HG03432 (cell line): ENCODE measurements around the gene PKHD1.

Experiments
- ATAC-seq: cut with Tn5 transposase; IDR thresholded peaks from one replicate; pipeline ENCODE4 v1.9.1; 2021; ENCODE audit warnings: mild to moderate bottlenecking, moderate library complexity; ENCODE audit not compliant: unreplicated experiment

PKHD1 gene

DNA sequence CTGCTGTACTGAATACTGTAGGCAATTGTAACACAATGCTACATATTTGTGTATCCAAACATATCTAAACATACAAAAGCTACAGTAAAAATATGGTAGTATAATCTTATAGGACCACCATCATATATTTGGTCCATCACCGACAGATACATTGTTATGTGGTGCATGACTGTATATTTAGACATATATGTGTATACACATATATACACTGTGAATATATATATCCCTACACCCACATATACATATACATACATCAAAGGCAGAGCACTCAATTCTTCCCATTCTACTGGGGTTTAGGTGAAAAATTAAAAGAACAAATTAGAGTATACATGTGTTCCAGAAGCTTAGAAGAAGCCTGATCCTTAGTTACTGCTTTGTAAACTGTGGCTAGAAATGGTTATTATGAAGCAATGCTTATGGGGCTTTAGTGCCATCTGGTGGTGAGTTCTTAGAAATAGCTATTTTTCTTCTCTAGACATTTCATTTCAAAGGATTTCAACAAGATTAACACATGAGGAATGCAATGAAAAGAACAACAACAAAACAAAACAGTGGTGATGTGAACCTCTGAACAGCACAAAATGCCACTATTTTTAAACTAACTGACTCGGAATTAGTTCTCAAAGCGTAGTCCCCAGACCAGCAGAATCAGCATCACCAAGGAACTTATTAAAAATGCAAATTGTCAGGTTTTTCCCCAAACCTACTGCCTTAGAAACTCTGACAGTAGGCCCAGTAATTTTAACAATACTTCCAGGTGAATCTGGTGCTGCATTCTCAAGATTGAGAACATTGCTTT lies 38.0 kb downstream of the PKHD1 start:
- ATAC-seq = peak; percentile 72

DNA sequence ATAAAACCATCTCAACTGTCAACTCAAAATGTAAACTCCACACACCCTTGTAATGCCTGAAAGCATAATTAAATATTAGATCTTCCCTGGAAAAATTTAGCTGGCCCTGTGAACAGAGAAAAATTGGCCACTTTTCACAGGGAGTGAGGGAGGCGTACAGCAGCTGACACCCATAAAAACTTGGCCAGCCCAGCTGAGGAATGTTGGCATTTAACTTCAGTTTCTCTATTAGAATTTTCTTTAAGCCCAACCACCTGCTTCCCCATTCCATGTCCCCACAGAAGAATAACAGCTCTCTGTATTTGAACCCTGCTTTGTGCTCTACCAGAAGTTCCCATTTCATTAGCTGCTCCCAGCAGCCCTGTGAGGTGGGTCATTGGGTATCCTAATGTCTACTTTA lies 41.0 kb downstream of the PKHD1 start:
- no peak for ATAC-seq

DNA sequence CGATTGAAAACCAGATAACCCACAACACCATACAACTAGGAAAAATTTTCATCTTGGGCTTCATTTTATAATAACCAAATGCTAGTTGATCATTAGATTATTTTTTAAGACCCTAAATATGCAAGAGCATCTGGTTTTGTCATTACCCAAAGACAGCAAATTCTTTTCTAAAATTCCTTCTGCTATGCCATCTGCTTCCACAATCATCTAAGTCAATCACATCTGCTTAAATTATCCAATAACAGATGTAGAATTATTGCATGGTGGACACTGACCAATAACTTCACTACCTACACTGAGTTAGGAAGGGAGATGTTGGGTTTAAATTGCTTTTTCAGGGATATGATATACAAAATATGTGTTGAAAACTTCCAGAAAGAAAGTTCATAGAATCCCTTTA lies 41.9 kb downstream of the PKHD1 start:
- no peak for ATAC-seq

DNA sequence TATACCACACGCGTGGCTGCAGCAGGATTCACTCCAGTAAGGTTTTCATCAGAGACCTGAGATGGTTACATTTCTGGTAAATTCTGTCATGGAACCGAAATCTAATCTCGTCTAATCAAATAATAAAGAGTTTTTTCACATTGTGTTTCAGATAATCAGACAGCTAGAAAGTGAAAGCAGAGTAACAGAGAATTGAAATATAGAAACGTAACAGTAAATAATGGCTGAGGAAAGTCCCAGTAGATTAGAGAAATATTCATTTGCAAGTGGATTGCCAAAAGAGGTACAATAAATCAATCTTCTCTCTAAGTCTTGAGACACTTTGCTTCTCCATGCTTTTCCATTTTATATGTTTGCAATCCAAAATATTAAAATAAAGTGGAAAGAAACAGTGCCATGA lies 42.4 kb downstream of the PKHD1 start:
- no peak for ATAC-seq

DNA sequence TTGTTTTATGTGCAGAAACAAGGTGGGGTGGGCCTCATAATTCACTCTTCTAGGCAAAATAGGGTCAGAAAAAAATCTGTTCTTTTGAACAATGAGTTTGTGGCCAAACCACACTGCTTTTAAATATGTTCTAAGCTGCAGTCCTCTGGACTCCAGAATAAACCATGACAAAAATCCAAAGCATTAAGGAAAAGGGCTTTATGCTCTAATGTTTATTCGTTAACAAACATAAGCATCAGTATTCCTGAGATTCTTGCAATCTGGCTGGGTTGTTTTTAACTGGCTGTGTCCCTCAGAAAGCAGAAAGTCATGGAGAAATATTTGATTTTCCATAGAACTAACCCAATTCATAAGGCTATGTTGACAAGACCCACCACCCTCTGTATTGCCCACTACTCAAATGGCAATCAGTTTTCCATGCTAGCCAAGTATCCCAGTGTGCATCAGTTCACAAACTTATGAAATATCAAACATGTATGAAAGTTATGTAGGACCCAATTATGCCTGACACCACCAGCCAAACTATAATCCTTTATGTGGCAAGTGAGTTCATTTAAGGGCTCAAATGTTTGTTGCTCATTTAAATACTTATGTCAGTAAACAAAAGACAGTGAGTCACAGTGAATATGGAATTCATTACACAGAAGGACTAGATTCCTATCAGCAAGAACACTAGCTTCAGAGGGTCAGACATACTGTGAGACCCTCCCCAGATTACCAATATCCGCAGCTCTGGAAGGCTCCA lies 45.1 kb downstream of the PKHD1 start:
- ATAC-seq = no peak

DNA sequence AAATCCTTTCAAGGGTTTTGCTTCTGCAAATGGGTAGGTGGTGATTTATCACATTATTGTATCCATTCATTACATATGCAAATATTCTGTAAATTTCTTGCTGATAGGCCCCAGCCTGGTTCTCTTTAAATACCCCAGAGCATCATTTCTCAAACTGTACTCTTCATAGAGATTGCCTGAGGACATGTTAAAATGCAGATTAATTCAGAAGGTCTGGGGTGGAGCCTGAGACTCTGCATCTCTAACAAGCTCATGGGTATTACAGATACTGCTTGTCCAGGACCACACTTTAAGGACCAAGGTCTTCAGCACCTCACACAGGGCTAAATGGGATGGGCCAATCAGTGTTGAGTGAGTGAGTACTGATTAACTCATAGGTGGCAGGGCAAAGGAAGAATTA lies 46.3 kb downstream of the PKHD1 start:
- ATAC-seq = no peak

DNA sequence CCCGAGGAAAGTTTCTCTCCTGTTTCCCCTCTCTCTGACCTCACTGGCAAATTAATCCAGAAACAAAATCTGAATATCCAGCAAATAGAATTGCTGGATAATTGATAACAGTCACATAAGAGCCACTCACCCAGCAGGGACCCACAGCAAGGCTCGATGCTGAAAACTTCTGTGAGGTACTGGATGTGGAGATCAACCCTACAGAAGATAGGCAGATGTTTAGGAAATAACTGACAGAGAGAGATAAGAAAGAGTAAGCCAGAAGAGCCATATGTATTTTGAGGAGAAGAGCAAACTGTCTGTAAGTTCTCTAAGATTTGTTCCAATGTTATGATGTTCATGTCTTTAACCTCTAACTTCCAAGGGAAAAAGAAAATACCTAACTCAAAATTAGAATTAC lies 59.7 kb downstream of the PKHD1 start:
- ATAC-seq = no peak

DNA sequence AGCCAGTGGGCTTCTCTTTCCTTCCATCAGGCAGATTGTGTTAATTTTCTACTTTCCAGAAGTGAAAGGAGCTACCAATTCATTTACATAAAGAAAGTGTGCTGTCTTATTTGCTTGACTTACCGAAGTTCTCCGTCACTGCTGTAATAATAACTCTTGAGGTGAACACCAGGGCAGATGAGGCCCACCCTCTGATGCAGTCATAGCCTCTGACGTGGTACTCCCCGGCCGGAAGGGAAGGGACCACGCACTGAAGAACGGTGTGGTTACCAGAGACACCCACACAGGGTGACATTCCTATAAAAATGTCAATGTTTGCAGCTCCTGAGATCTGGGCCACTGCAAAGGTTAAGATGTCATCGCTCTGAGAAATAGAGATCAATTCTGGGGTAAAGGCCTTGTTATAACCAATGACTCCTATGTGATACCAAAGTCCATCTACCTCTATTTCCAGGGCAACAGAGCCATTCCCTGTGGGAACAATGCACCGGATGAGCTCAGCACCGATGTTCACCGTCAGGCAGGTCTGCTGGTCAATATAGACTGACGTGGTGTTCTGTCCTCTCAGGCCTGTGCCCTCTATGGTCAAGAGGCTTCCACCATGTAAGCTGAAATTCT lies 62.9 kb downstream of the PKHD1 start:
- no peak for ATAC-seq

DNA sequence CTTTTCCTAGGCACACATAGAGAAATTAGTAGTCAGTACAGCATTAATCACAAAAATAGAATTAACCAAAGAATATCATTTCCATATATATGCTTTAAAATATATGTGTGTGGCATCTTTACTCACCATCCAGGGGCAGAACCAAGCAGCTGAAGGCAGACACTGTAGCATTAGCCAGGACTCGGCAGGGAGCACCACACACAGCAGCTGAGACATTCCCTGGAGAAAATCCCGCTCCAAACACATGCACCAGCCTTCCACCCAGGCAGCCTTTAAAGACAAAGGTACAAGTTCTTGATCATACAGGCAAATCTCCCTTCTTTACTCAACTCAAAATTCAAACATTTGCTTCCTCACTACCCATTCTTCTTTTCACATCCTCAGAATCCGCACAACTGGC lies 64.7 kb downstream of the PKHD1 start:
- ATAC-seq = no peak

DNA sequence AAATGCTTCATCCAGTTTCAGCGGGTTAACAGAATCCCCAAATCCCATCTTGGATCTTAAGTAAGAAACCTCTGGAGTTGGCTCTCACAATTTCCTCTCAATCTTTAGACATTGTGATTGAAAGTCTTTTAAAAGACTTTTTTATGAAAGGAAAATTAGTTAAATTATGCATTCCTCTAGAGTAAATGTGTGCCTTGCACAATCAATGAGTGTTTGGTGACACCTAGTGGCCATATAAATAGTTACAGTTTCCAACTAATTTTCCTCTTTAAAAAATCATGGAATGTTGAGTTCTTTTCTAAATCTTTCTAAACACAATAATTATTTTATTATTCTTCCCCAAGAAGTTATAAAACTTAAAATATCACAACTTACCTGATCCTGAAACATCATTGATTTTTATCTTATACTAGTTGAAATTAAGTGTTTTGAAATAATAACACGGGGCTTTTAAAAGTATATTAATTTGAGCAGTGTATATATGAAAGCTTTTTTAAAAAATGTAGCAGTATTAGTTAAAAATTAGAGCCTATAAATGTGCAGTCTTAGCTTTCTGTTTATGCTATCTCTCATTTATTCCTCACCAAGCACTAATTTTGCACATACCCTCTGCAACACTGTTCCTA lies 66.4 kb downstream of the PKHD1 start:
- ATAC-seq = no peak

DNA sequence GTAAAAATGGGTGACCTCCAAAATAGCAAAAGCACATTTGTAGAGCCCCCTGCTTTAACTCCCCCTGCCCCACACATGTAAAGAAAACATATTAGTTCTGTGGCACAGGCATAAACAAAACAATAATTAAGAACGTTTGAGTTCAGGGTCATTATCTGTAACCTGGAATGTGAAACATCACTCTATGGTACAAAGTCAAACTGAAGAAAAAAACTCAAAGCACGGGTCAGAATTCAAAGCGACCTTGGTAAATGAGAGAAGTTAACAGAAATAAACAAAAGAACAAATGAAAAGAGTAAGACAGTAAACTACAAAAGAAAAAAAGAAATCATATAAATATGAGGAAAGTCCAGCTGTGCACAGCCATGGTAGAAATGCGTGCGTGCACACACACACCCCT lies 67.5 kb downstream of the PKHD1 start:
- ATAC-seq = no peak

DNA sequence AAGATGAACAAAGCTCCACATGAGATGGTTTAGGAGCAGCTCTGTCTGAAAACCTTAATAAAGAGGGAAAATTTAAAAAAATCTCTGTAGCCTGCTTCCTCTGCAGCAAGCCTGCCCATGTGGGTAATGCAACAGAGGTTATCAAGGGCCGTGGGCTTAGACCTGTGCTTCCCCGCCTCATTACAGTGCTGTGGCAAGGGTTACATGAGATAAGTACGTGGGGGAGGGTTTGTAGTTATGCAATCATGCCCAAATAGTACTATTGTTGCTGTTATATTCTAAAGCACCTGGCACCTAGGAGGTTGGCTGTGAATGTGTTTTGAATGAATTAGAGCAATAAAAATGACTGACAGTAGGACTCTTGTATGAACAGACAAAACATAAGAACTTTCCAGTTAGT lies 68.3 kb downstream of the PKHD1 start:
- no peak for ATAC-seq

DNA sequence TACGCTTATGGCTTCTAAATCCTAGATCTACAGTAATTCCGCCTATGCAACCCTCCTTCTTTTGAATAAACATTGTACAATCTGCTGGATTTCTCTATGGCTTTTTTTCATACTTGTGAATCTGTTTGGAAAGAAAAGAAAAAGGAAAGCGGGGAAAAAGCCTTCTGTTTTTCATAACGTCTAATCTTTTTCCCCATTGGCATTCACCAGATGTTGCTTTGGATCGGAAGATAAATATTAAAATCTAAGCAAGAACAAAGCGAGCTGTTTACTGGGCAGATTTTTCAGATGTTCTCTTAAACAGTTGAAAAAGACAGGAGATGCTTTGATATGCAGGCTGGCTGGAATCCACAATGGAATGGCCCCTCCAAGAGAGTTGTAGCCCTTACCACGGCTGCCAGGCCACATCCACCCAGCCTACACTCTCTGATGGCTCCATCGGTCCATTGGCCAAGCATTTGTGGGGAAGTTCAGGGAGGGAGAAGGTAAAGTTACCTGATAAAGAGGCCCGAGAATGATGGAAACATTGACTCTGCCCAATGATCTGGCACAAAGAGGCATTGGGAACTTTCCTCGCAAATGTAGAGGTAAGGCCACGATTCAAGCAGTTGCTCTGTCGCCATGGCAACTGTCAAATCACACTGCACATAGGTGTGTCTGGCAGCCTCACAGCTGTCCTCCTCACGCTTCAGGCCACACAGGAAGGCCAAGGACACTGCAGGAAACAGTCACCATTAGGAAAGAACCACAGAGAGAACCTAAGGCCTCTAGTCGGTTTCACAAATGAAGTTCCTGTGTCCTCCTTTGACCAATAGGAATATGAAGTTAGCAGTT lies 70.3 kb downstream of the PKHD1 start:
- ATAC-seq = no peak

DNA sequence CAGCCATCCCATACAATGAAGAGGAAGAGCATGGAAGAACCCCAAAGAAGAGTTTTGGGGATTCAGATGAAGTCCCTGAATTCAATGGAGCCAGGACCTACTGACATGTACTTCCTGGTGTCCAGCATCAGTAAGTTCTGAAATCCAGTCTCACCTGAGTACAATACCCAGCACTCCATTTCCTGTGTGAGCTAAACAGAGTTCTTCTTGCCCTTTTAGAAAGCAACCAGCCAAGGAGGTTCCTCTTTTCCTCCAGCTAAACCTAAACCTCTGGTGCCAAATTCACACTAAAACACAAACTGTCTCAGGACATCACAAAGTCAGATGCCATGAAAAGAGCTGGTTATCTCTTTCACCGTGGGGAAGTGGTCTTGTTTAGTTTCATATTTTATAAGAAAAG lies 71.5 kb downstream of the PKHD1 start:
- no peak for ATAC-seq

DNA sequence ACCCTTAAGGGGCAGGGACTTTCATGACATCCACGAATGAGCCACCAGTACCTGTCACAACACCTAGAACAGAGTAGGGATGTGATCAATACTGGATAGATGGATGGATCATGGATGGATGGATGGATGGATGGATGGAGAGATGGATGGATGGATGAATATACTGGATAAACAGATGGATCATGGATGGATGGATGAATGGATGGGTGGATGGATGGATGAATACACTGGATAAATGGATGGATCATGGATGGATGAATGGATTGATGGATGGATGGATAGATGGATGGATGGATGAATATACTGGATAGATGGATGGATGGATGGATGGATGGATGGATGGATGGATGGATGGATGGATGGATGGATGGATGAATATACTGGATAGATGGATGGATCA lies 73.0 kb downstream of the PKHD1 start:
- ATAC-seq = no peak

DNA sequence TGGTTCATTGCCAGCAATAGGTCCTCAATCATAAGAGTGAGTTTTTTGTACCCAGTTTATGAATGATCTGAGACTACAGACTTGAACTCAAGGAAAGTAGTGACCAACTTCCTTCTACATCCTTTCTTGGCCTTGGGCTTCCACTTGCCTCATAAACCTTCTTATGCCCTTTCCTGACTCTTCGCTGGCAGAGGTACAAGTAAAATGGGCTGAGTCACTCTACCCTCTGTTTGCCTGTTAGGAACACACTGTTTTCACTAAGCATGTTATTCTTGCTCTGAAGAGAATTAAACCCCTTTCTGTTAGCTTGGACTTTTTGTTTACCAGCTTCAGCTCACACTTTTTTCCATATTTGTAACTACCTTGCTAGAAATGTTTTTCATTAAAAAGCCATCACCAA lies 74.4 kb downstream of the PKHD1 start:
- ATAC-seq = no peak

DNA sequence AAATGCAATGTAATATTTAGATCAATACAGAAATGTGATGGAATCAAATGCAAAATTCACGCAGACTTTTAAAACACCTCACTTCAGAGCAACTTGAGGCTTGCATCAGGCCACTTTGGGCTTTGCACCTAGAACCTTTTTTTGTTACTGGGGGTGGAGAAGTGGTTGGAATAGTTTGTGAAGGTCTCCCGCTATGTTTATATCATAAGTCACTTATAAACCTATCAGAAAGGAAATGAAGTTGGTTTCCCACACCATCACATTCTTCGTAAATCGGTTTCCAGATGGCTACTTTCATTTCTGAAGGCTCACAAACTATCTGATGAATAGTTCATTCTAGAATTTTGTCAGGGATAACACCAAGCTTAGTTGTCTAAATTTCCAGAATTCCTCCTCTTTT lies 74.8 kb downstream of the PKHD1 start:
- no peak for ATAC-seq

DNA sequence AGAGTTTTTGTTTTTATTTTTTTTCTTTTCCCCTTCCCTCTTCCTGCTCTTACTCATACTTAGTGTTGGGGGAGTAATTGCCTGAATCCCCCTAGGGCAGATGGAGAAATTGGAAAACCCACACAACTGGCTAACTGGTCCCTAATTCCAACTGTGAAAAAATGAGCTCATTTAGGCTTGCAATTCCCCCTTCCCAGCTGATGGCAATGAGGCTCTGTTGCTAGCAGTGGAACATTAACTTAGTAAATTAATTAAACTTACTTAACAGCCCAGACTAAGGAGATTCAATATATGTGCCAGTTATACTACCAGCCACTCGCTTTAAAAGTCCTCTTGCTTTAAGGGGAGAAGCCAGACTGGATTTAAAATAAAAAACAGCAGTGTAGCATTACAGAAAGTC lies 76.6 kb downstream of the PKHD1 start:
- no peak for ATAC-seq

DNA sequence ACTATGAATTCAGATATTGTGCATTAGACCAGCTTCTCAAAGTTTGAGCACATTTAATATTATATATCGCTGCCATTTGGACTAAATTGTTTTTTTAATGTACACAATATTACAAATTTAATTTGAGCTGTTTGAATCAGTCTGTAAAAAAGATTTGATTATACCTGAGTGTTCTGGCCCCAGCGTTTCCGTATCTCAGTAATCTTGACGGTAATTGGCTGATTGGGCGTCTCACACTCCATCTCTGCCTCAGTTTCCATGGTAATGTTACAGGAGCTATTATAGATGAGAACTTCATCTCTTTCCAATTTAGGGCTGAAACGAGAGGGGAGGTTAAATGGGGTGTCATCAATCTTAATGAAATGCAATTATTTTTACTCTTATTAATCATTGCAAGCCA lies 77.3 kb downstream of the PKHD1 start:
- ATAC-seq = no peak

DNA sequence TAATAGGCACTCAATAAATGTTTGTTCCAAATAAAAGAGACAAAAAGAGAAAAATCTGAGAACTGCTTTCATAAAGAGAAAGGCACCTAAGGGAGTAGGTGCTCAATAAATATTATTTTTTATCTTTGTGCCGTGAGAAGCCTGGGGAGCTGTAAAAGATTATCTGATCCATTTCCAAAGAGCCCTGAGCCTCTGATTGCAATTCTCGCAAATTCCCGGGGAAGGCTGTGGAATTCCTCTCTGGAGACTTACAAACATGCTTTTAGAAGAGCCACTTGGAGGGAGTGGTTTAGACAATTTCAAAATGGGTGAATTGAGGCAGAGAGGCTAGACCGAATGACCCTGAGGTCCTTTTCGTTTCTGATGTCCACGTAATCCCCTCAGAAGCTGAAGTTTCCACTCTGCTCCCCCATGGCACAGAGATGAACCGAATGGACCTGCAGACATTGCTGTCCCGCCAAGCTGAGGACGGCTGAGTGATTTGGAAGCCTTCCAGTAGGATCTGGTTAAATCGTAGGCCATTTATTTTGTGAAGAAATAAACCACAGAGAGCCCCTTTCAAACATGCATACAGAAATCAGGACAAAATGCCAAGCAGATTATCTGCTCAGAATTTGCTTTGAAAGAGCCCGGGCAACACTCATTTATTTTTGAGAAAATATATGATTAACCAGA lies 77.8 kb downstream of the PKHD1 start:
- ATAC-seq = no peak
